HCT116 (cell line): ENCODE data around the gene GXYLT2.
A peak's percentile ranks its signal among the peaks of the same experiment; 100 is the strongest.

ENCODE experiments used
- CBX3 ChIP-seq: IDR thresholded peaks from 2 replicates; pipeline ENCODE4 v1.6.1; 2012; ENCODE audit warnings: low read depth
- CEBPB ChIP-seq: IDR thresholded peaks from 2 replicates; pipeline ENCODE4 v1.6.1; 2012; ENCODE audit warnings: low read depth
- CTCF ChIP-seq, 3 experiments: fragments of 200-600 bp in 1 of 3; sonication (generic) in 1 of 3; IDR thresholded peaks in 2 of 3; conservative IDR thresholded peaks in 1 of 3; 2 replicates each; pipeline ENCODE4 v1.5.1; 2012 to 2017; ENCODE audit warnings: low read depth in 2 of 3, low read length in 2 of 3, antibody characterized with exemption in 1 of 3, borderline replicate concordance in 1 of 3, control low read depth in 1 of 3, mild to moderate bottlenecking in 1 of 3, mixed read lengths in 1 of 3, mixed run types in 1 of 3, moderate library complexity in 1 of 3; ENCODE audit not compliant: insufficient read depth in 1 of 3
- EZH2 ChIP-seq: fragments of 200-600 bp; sonication (generic); IDR thresholded peaks from 2 replicates; pipeline ENCODE4 v1.6.1; 2017; ENCODE audit warnings: antibody characterized with exemption, mixed run types
- EZH2phosphoT487 ChIP-seq: fragments of 200-600 bp; IDR thresholded peaks from 2 replicates; pipeline ENCODE4 v1.6.1; 2018; ENCODE audit warnings: antibody characterized with exemption, borderline replicate concordance
- FOSL1 ChIP-seq: IDR thresholded peaks from 2 replicates; pipeline ENCODE4 v1.6.1; 2012; ENCODE audit warnings: low read depth
- JUND ChIP-seq: IDR thresholded peaks from 2 replicates; pipeline ENCODE4 v1.6.1; 2012
- POLR2AphosphoS5 ChIP-seq: IDR thresholded peaks from 2 replicates; pipeline ENCODE4 v1.6.1; 2011; ENCODE audit warnings: mild to moderate bottlenecking, low read depth, low read length, moderate library complexity
- RAD21 ChIP-seq: IDR thresholded peaks from 2 replicates; pipeline ENCODE4 v1.6.1; 2012; ENCODE audit warnings: low read depth, mild to moderate bottlenecking
- SIN3A ChIP-seq: IDR thresholded peaks from 2 replicates; pipeline ENCODE4 v1.6.1; 2012; ENCODE audit warnings: low read depth
- SP1 ChIP-seq: IDR thresholded peaks from 2 replicates; pipeline ENCODE4 v1.6.1; 2012; ENCODE audit warnings: low read depth
- TF ChIP-seq, protein P1 (sequence below): IDR thresholded peaks from 2 replicates; pipeline ENCODE4 v1.6.1; 2011; ENCODE audit warnings: mild to moderate bottlenecking, low read length, moderate library complexity; ENCODE audit not compliant: insufficient replicate concordance; ENCODE audit errors: extremely low read depth
- TF ChIP-seq, protein P2 (sequence below): IDR thresholded peaks from 2 replicates; pipeline ENCODE4 v1.6.1; 2012; ENCODE audit warnings: low read depth
- TF ChIP-seq, protein P3 (sequence below): IDR thresholded peaks from 2 replicates; pipeline ENCODE4 v1.6.1; 2012

- TF ChIP-seq, protein P1, sequence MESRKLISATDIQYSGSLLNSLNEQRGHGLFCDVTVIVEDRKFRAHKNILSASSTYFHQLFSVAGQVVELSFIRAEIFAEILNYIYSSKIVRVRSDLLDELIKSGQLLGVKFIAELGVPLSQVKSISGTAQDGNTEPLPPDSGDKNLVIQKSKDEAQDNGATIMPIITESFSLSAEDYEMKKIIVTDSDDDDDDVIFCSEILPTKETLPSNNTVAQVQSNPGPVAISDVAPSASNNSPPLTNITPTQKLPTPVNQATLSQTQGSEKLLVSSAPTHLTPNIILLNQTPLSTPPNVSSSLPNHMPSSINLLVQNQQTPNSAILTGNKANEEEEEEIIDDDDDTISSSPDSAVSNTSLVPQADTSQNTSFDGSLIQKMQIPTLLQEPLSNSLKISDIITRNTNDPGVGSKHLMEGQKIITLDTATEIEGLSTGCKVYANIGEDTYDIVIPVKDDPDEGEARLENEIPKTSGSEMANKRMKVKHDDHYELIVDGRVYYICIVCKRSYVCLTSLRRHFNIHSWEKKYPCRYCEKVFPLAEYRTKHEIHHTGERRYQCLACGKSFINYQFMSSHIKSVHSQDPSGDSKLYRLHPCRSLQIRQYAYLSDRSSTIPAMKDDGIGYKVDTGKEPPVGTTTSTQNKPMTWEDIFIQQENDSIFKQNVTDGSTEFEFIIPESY: no peak
- TF ChIP-seq CTCF (IDR thresholded peaks at IDR 0.05 in 2 of 3, conservative IDR thresholded peaks at IDR 0.05 in 1 of 3; ENCODE audit: borderline replicate concordance in 1 of 3, insufficient read depth in 1 of 3, low read depth in 2 of 3, low read length in 2 of 3) (no peak), EZH2phosphoT487 (no peak), EZH2 (no peak), CEBPB (no peak), CBX3 (no peak), RAD21 (no peak), FOSL1 (no peak), SP1 (no peak), JUND (no peak), POLR2AphosphoS5 (no peak), SIN3A (no peak)
- TF ChIP-seq, protein P2, sequence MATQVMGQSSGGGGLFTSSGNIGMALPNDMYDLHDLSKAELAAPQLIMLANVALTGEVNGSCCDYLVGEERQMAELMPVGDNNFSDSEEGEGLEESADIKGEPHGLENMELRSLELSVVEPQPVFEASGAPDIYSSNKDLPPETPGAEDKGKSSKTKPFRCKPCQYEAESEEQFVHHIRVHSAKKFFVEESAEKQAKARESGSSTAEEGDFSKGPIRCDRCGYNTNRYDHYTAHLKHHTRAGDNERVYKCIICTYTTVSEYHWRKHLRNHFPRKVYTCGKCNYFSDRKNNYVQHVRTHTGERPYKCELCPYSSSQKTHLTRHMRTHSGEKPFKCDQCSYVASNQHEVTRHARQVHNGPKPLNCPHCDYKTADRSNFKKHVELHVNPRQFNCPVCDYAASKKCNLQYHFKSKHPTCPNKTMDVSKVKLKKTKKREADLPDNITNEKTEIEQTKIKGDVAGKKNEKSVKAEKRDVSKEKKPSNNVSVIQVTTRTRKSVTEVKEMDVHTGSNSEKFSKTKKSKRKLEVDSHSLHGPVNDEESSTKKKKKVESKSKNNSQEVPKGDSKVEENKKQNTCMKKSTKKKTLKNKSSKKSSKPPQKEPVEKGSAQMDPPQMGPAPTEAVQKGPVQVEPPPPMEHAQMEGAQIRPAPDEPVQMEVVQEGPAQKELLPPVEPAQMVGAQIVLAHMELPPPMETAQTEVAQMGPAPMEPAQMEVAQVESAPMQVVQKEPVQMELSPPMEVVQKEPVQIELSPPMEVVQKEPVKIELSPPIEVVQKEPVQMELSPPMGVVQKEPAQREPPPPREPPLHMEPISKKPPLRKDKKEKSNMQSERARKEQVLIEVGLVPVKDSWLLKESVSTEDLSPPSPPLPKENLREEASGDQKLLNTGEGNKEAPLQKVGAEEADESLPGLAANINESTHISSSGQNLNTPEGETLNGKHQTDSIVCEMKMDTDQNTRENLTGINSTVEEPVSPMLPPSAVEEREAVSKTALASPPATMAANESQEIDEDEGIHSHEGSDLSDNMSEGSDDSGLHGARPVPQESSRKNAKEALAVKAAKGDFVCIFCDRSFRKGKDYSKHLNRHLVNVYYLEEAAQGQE: no peak
- TF ChIP-seq, protein P3, sequence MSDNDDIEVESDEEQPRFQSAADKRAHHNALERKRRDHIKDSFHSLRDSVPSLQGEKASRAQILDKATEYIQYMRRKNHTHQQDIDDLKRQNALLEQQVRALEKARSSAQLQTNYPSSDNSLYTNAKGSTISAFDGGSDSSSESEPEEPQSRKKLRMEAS: peak; percentile 45; the same call in 1 of the 2 replicates
These were observed 522 bp upstream of the GXYLT2 start for GRCh38 chr3:72887343-72887704.
